Keratinocyte (primary cell): Measurements from ENCODE around the gene PALB2.

Experiments used
- CTCF ChIP-seq, 3 experiments: IDR thresholded peaks in 1 of 3; conservative IDR thresholded peaks in 1 of 3; optimal IDR thresholded peaks in 1 of 3; 2 replicates in 2 of 3; 3 replicates in 1 of 3; pipeline versions ENCODE3 to v1.5.1; 2011; ENCODE audit warnings: low read length in 3 of 3, mild to moderate bottlenecking in 3 of 3, moderate library complexity in 2 of 3, control low read depth in 1 of 3, inconsistent platforms in 1 of 3; ENCODE audit not compliant: insufficient read depth in 2 of 3; ENCODE audit errors: extremely low read depth in 1 of 3
- EZH2 ChIP-seq: IDR thresholded peaks from one replicate; pipeline ENCODE4 v1.6.1; 2012; ENCODE audit warnings: inconsistent platforms, mild to moderate bottlenecking, low read length, moderate library complexity

GRCh38 chr16:23572394-23572793 lies 68.7 kb downstream of the PALB2 start:
- TF ChIP-seq CTCF (optimal IDR thresholded peaks at IDR 0.05 in 1 of 3, IDR thresholded peaks at IDR 0.05 in 1 of 3, conservative IDR thresholded peaks at IDR 0.05 in 1 of 3; ENCODE audit: extremely low read depth in 1 of 3, insufficient read depth in 2 of 3, low read length in 3 of 3) (no peak), EZH2 (no peak)
